GM12801 (cell line): ENCODE results near the gene STT3A.

Experiments
- CTCF ChIP-seq: IDR thresholded peaks from one replicate; pipeline ENCODE4 v1.5.1; 2011; ENCODE audit warnings: control low read depth; ENCODE audit not compliant: insufficient read length; ENCODE audit errors: extremely low read depth

The STT3A gene

GRCh38 chr11:125572916-125573315 is 19.7 kb upstream of the STT3A start:
- no peak for TF ChIP-seq CTCF

DNA sequence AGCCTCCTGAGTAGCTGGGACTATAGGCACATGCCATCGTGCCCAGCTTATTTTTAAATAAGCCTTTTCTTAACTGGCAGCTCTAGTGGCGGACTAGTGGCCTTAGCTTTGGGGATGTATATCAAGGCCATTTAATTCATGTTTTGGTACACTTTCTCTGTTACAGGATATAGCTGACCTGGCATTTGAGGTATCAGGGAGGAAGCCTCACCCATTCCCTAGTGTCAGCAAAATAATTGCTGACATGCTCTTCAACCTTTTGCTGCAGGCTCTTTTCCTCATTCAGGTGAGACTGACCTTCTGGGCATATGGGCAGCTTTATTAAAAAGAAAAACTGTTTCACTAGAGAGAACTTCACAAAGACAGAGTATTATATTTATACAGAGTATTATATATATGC is 13.9 kb upstream of the STT3A start:
- no peak for TF ChIP-seq CTCF

GRCh38 chr11:125579811-125580210 is 12.8 kb upstream of the STT3A start:
- no peak for TF ChIP-seq CTCF

DNA sequence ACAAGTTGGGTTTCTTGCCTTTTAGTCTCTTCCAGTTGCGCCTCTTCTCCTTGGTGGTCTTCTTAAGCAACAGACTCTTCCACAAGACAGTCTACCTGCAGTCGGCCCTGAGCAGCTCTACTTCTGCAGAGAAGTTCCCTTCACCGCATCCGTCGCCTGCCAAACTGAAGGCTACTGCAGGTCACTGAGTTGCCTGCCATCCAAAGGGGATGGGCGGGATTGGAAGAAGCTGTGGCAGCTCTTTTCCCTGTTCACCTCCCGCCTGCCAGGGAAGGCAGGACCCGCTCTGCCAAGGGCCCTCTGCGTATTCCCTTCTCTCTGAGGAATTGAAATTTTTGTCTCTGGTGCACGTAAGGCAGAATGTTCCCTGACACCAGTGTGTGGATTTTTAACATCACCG is 9.2 kb upstream of the STT3A start:
- no peak for TF ChIP-seq CTCF

DNA sequence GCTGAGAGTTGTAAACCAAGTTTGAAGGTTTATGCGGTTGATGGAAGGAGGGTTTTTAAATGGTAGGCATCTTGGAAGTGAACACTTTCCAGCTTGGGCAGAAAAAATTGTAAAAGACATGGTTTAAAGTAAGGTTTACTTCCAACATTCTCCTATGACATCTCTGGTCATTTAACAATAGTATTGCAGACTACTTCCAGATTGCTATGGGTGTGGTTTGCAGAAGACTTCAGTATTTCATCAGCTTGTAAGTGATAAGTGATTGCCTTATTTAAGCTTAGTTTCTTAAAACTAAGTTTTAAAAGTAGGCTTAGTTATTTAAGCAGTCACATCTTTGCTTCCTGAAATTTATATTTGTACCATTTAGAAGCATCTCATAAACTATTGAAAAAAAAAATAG is 7.2 kb upstream of the STT3A start:
- no peak for TF ChIP-seq CTCF

DNA sequence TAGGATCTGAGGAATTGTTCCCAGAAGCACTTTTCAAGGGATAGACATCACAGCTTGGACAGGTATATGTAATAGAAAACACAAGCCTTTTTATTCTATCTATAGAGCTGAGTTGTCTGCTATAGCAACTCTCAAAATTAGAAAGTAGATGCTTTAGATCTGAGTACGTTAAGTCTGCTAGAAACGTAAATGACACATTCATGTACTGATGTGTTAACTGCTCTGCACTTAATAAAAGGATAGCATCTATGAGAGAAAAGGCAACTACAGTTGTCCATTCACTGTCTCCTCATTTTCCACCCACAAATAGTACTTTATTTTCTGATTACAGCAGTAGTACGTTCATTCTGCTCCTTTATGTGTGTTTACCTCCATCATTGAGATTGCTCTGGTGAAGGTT is 6.0 kb upstream of the STT3A start:
- TF ChIP-seq CTCF: no peak

- TF ChIP-seq CTCF: no peak
Measured at GRCh38 chr11:125587480-125587879, 5.2 kb upstream of the STT3A start.

GRCh38 chr11:125588505-125588904 is 4.1 kb upstream of the STT3A start:
- TF ChIP-seq CTCF: no peak
